ENCODE data around the gene BSN.

The BSN gene

DNA sequence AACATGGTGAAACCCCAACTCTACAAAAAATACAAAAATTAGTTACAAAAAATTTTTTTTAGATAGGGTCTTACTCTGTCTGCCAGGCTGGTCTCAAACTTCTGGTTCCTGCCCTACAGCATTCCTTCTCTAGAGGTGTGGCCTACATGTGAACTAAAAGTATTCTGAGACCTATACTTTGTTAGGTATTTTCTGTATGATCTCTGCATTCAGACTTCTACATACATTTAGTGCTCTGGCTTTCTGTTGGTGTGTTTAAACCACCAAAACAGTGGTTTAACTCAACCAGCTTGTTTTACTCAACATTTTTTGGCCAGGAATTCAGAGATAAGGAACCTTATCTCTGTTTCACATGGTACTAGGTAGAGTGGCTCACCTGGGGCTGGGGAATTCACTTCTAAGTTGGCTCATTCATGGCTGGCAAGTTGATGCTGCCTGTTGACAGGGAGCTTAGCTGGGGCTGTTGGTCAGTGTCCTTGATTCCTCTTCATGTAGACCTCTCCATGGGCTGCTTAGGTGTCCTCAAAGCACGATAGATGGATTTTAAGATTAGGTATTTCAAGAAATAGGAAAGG lies 41.4 kb upstream of the BSN start:
- Histone ChIP-seq H3K36me3 (peaks cover 44% of the 10 kb centered on the region), H3K4me3 (ENCODE audit: low read depth, low read length) (no peak overlapping the region), H3K27ac (no peak overlapping the region), H3K9me3 (ENCODE audit: severe bottlenecking) (no peaks in the 10 kb centered on the region), H3K27me3 (ENCODE audit: insufficient read depth, low read depth, severe bottlenecking) (no peaks in the 10 kb centered on the region)
- TF ChIP-seq, protein P1, sequence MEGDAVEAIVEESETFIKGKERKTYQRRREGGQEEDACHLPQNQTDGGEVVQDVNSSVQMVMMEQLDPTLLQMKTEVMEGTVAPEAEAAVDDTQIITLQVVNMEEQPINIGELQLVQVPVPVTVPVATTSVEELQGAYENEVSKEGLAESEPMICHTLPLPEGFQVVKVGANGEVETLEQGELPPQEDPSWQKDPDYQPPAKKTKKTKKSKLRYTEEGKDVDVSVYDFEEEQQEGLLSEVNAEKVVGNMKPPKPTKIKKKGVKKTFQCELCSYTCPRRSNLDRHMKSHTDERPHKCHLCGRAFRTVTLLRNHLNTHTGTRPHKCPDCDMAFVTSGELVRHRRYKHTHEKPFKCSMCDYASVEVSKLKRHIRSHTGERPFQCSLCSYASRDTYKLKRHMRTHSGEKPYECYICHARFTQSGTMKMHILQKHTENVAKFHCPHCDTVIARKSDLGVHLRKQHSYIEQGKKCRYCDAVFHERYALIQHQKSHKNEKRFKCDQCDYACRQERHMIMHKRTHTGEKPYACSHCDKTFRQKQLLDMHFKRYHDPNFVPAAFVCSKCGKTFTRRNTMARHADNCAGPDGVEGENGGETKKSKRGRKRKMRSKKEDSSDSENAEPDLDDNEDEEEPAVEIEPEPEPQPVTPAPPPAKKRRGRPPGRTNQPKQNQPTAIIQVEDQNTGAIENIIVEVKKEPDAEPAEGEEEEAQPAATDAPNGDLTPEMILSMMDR (IDR thresholded peaks at IDR 0.05; ENCODE audit: low read depth, low read length): no peak
- DNase-seq: no peak

DNA sequence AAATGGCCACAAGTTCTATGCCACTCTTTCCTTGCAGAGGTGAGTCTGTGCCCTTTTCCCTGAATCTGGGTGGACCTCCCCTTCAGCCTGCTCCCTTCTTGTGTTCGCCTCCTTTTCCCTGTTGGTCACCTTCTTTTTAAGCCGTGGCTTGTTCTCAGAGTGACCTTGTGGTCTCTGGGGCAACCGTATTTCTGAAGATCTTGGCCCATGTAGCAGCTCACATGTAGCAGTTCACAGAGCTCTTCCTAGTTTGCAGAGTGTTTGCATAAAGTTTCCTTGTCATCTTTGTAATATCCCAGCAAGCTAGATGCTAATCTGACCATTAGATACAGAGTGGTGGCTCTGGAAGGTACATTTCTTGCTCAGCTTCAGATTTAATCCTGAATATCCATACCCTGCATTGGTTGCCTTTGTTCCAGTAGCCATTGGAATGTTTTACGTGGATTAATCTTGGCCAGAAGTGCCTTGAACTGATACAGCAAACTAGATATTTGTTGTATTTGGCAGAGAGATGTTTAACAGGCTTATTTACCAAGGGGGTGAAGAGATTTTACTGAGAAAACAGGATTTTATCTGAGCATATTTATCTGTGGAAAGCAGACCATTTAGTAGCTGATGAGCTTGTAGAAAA lies 40.7 kb upstream of the BSN start:
- Histone ChIP-seq H3K27ac (no peak overlapping the region), H3K9me3 (ENCODE audit: severe bottlenecking) (no peaks in the 10 kb centered on the region), H3K4me3 (ENCODE audit: low read depth, low read length) (no peak overlapping the region), H3K36me3 (peaks cover 44% of the 10 kb centered on the region), H3K27me3 (ENCODE audit: insufficient read depth, low read depth, severe bottlenecking) (no peaks in the 10 kb centered on the region)
- no peak for DNase-seq
- TF ChIP-seq, protein P1 (IDR thresholded peaks at IDR 0.05; ENCODE audit: low read depth, low read length): no peak

- peaks cover 25% of the 10 kb centered on the region for H3K36me3 ChIP-seq
Measured at GRCh38 chr3:49518016-49518415, 36.3 kb upstream of the BSN start.

GRCh38 chr3:49518441-49518840 lies 35.8 kb upstream of the BSN start:
- no peak overlapping the region for H3K27ac ChIP-seq
- peaks cover 20% of the 10 kb centered on the region for H3K36me3 ChIP-seq
- H3K27me3 ChIP-seq (ENCODE audit: insufficient read depth, low read depth, severe bottlenecking): no peaks in the 10 kb centered on the region
- DNase-seq: no peak
- H3K4me3 ChIP-seq (ENCODE audit: low read depth, low read length): no peak overlapping the region
- TF ChIP-seq, protein P1 (IDR thresholded peaks at IDR 0.05; ENCODE audit: low read depth, low read length): no peak
- H3K9me3 ChIP-seq (ENCODE audit: severe bottlenecking): no peaks in the 10 kb centered on the region

More at GRCh38 chr3:49518016-49518415, 36.3 kb upstream of the BSN start:
- H3K27ac ChIP-seq: no peak overlapping the region
- TF ChIP-seq, protein P1 (IDR thresholded peaks at IDR 0.05; ENCODE audit: low read depth, low read length): no peak
- no peaks in the 10 kb centered on the region for H3K27me3 ChIP-seq (ENCODE audit: insufficient read depth, low read depth, severe bottlenecking)
- DNase-seq: no peak
- H3K9me3 ChIP-seq (ENCODE audit: severe bottlenecking): no peaks in the 10 kb centered on the region
- no peak overlapping the region for H3K4me3 ChIP-seq (ENCODE audit: low read depth, low read length)

GRCh38 chr3:49519296-49519695 lies 35.0 kb upstream of the BSN start:
- Histone ChIP-seq H3K27ac (no peak overlapping the region), H3K36me3 (peaks cover 19% of the 10 kb centered on the region)
- TF ChIP-seq, protein P1 (IDR thresholded peaks at IDR 0.05; ENCODE audit: low read depth, low read length): no peak

More at GRCh38 chr3:49519296-49519695, 35.0 kb upstream of the BSN start:
- Histone ChIP-seq H3K4me3 (ENCODE audit: low read depth, low read length) (no peak overlapping the region), H3K27me3 (ENCODE audit: insufficient read depth, low read depth, severe bottlenecking) (no peaks in the 10 kb centered on the region), H3K9me3 (ENCODE audit: severe bottlenecking) (no peaks in the 10 kb centered on the region)
- DNase-seq: no peak
